22Rv1 (cell line): ENCODE measurements around the gene CDC14B.

Experiments used
- ZFX ChIP-seq: fragments of 450-650 bp; IDR thresholded peaks from 2 replicates; pipeline ENCODE4 v1.6.1; 2017; ENCODE audit warnings: antibody characterized with exemption, borderline replicate concordance
- TF ChIP-seq, protein P1 (sequence below): fragments of 450-650 bp; IDR thresholded peaks from 2 replicates; pipeline ENCODE4 v1.5.1; 2017; ENCODE audit warnings: mild to moderate bottlenecking

- TF ChIP-seq, protein P1, sequence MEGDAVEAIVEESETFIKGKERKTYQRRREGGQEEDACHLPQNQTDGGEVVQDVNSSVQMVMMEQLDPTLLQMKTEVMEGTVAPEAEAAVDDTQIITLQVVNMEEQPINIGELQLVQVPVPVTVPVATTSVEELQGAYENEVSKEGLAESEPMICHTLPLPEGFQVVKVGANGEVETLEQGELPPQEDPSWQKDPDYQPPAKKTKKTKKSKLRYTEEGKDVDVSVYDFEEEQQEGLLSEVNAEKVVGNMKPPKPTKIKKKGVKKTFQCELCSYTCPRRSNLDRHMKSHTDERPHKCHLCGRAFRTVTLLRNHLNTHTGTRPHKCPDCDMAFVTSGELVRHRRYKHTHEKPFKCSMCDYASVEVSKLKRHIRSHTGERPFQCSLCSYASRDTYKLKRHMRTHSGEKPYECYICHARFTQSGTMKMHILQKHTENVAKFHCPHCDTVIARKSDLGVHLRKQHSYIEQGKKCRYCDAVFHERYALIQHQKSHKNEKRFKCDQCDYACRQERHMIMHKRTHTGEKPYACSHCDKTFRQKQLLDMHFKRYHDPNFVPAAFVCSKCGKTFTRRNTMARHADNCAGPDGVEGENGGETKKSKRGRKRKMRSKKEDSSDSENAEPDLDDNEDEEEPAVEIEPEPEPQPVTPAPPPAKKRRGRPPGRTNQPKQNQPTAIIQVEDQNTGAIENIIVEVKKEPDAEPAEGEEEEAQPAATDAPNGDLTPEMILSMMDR: no peak
- TF ChIP-seq ZFX: no peak
Observed at GRCh38 chr9:96486386-96487028, 133.1 kb downstream of the CDC14B start.
